Subcutaneous adipose tissue (tissue), 4 donors: ENCODE data around the gene CHGA. TPM values are rescaled to one million over a fixed set of nuclear protein-coding genes. Genes with fewer than 3 reads are reported as not detected.

Source experiments
- total RNA-seq, 4 donors: library from RNA; depleted of rRNA; stranded (reverse); fragments of >200 nt; gene quantifications; one replicate each; pipeline ENCODE4 v1.1.0, GENCODE V29; 2016
- TF ChIP-seq, protein P1 (sequence below): fragments of 450-650 bp; IDR thresholded peaks from one replicate; pipeline ENCODE4 v1.5.1; 2016; ENCODE audit warnings: low read depth, mild to moderate bottlenecking, control low read depth, antibody characterized with exemption, moderate library complexity

Gene CHGA
- total RNA-seq, 4 donors from 2014 or later = 0.34 TPM; not detected in 3

DNA sequence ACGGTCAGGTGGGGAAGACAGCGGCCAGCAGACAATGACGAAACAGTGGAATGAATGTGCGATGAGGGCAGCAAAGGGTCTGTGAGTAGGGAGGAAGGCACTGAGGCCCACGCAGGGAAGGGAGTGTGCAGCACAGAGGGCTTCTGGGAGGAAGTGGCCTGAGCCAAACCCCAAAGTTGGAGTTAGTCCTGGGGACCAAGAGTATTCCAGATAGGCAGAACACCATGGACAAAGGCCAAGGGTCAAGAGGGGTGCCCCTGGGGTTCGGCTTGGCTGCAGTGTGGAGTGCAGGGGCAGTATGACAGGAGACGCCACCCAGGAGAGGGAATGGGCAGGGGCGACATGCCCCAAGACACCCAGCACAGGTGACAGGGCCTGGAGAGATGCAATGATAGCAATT is 58.8 kb downstream of the CHGA start:
- TF ChIP-seq, protein P1, sequence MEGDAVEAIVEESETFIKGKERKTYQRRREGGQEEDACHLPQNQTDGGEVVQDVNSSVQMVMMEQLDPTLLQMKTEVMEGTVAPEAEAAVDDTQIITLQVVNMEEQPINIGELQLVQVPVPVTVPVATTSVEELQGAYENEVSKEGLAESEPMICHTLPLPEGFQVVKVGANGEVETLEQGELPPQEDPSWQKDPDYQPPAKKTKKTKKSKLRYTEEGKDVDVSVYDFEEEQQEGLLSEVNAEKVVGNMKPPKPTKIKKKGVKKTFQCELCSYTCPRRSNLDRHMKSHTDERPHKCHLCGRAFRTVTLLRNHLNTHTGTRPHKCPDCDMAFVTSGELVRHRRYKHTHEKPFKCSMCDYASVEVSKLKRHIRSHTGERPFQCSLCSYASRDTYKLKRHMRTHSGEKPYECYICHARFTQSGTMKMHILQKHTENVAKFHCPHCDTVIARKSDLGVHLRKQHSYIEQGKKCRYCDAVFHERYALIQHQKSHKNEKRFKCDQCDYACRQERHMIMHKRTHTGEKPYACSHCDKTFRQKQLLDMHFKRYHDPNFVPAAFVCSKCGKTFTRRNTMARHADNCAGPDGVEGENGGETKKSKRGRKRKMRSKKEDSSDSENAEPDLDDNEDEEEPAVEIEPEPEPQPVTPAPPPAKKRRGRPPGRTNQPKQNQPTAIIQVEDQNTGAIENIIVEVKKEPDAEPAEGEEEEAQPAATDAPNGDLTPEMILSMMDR = no peak

DNA sequence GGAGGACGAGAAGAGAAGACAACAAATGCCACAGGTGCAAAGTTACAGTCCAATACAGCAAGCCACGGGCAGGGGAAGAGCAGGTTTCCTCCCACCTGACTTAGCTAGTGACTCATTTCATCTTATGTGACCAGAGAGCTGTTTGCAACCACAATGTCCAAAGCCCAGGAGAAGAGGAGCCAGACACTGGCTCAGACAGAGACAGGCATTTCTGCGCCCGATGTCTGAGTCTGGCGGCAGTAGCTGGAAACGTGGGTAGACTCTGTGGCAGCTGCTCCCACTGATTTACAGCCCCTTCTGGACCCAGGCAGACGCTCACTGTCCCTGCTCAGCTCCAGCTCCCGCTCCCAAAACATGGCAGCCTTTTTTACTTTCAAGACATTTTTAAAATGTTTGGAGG is 60.0 kb downstream of the CHGA start:
- TF ChIP-seq, protein P1 = no peak

DNA sequence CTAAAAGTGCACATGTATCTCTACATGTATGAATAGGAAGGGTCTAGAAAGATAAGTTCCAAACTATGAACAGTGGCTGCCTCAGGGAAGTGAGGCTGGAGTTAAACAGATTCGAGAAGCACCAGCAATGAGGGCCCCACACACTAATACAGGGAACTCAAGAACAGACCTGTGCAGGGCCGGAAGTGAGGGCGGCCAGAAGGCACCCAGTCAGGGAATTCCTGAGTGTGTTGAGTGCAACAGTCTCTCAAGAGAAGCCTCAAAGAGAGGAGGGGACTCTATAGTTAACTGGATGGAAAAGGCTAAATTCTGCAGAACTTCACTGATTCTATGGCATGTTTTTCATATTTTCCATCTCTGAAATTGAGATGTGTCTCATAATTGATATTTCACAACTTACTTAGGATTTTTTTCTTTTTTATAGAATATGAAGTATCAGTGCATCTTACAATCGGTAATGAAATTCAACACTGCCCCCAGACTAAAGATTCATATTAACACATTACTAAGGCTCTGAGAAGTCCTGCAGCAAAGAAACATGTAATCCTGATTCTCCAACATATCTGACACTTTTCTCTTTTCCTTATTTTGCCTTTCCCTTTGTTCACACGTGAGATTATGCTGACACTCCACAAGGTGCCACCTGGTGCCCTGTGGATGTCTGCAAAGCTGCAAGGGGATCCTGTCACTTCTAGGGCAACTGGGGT is 61.3 kb downstream of the CHGA start:
- TF ChIP-seq, protein P1 = no peak

Other genes starting within 250 kb of the CHGA start
- gene LGMN, start 174.5 kb upstream of the CHGA start, total RNA-seq = 100 to 1,000 TPM in 2 of 4 donors, 10 to 100 TPM in 2; 96.7 to 243 (median 130) TPM
- gene GOLGA5, start 128.8 kb upstream of the CHGA start, total RNA-seq = 10 to 100 TPM; 37.7 to 62.0 (median 40.0) TPM
- 100 to 1,000 TPM in 1 of 4 donors, 10 to 100 TPM in 3; 53.4 to 109 (median 60.3) TPM for gene ITPK1, start 192.8 kb downstream of the CHGA start, total RNA-seq